CD14-positive monocyte (primary cell): ENCODE results near the gene PDE4DIP. TPM values are rescaled to one million over a fixed set of nuclear protein-coding genes. Genes with fewer than 3 reads are reported as not detected.
"Not testable (repeated sequence)": the region's sequence is repeated elsewhere in the genome, so short reads cannot be mapped to it uniquely, and the experiment has no call there.

ENCODE experiments used
- DNase-seq, 3 donors: peaks; one replicate each; pipeline ENCODE4 v3.0.0-alpha.2; 2011 to 2022
- H2AFZ ChIP-seq: 2 replicates; pipeline ENCODE4 v1.6.0; 2012; ENCODE audit warnings: mild to moderate bottlenecking, low read depth, low read length, inconsistent platforms; ENCODE audit not compliant: insufficient read depth, poor library complexity, severe bottlenecking
- H3K27ac ChIP-seq, 2 donors: 1 replicate in 1 of 2; 2 replicates in 1 of 2; pipeline ENCODE4 v1.5.1; 2012 to 2013; ENCODE audit warnings: low read length in 2 of 2, control low read depth in 1 of 2, inconsistent platforms in 1 of 2, low read depth in 1 of 2, mild to moderate bottlenecking in 1 of 2
- H3K27me3 ChIP-seq, 2 donors: one replicate each; pipeline versions ENCODE4 v1.6.0 to v1.6.1; 2011 to 2013; ENCODE audit warnings: low read length in 2 of 2; ENCODE audit not compliant: control insufficient read depth in 2 of 2, insufficient read depth in 2 of 2
- H3K36me3 ChIP-seq, 2 donors: replicated peaks in 1 of 2; 1 replicate in 1 of 2; 2 replicates in 1 of 2; pipeline versions ENCODE4 v1.5.1 to v1.6.1; 2012 to 2013; ENCODE audit warnings: low read length in 2 of 2, control low read depth in 1 of 2, inconsistent platforms in 1 of 2, mild to moderate bottlenecking in 1 of 2; ENCODE audit not compliant: insufficient read depth in 2 of 2, control insufficient read depth in 1 of 2
- H3K4me1 ChIP-seq, 2 donors: 1 replicate in 1 of 2; 2 replicates in 1 of 2; pipeline versions ENCODE4 v1.5.1 to v1.6.1; 2012 to 2013; ENCODE audit warnings: low read length in 2 of 2, control low read depth in 1 of 2, inconsistent platforms in 1 of 2, mild to moderate bottlenecking in 1 of 2, moderate library complexity in 1 of 2; ENCODE audit not compliant: insufficient read depth in 2 of 2, control insufficient read depth in 1 of 2
- H3K4me2 ChIP-seq: replicated peaks from 2 replicates; pipeline ENCODE3; 2012; ENCODE audit warnings: low read length, moderate library complexity, mild to moderate bottlenecking; ENCODE audit not compliant: poor library complexity, severe bottlenecking; ENCODE audit errors: extremely low read depth
- H3K4me3 ChIP-seq, 3 experiments: fragments of 200-600 bp in 1 of 3; sonication (generic) in 1 of 3; replicated peaks in 1 of 3; 1 replicate in 2 of 3; 2 replicates in 1 of 3; pipeline ENCODE4 v1.5.1; 2011 to 2013; ENCODE audit warnings: low read length in 3 of 3, mild to moderate bottlenecking in 3 of 3, control low read depth in 2 of 3, low read depth in 2 of 3, inconsistent platforms in 1 of 3, moderate library complexity in 1 of 3
- H3K79me2 ChIP-seq: 2 replicates; pipeline ENCODE4 v1.6.0; 2012; ENCODE audit warnings: mild to moderate bottlenecking, control low read depth, inconsistent platforms, low read length, moderate library complexity; ENCODE audit not compliant: insufficient read depth
- H3K9ac ChIP-seq: 2 replicates; pipeline ENCODE4 v1.6.0; 2017; ENCODE audit warnings: low read length, mild to moderate bottlenecking; ENCODE audit not compliant: insufficient read depth, poor library complexity, severe bottlenecking
- H3K9me3 ChIP-seq, 2 donors: replicated peaks in 1 of 2; 1 replicate in 1 of 2; 2 replicates in 1 of 2; pipeline versions ENCODE4 v1.5.1 to v1.6.1; 2012 to 2013; ENCODE audit warnings: low read length in 2 of 2, control low read depth in 1 of 2; ENCODE audit not compliant: control insufficient read depth in 1 of 2, insufficient read depth in 1 of 2
- H4K20me1 ChIP-seq: 2 replicates; pipeline ENCODE4 v1.6.0; 2012; ENCODE audit warnings: mild to moderate bottlenecking, low read length, control low read depth, moderate library complexity; ENCODE audit not compliant: insufficient read depth
- H3K27ac Mint-ChIP-seq, 7 donors: one replicate each; pipeline ENCODE4 v1.8.0; 2020; ENCODE audit warnings: mild to moderate bottlenecking in 7 of 7, mixed read lengths in 7 of 7, moderate library complexity in 6 of 7, inconsistent platforms in 2 of 7
- H3K27me3 Mint-ChIP-seq, 3 donors: one replicate each; pipeline ENCODE4 v1.8.0; 2021 to 2022; ENCODE audit warnings: low read depth in 3 of 3, mild to moderate bottlenecking in 3 of 3, mixed read lengths in 3 of 3, moderate library complexity in 3 of 3, inconsistent platforms in 1 of 3
- H3K36me3 Mint-ChIP-seq, 2 donors: one replicate each; pipeline ENCODE4 v1.8.0; 2020; ENCODE audit warnings: mixed read lengths in 2 of 2, inconsistent platforms in 1 of 2, mild to moderate bottlenecking in 1 of 2
- H3K4me1 Mint-ChIP-seq: one replicate; pipeline ENCODE4 v1.8.0; 2020; ENCODE audit warnings: mild to moderate bottlenecking, mixed read lengths
- H3K4me3 Mint-ChIP-seq, 2 donors: one replicate each; pipeline ENCODE4 v1.8.0; 2020; ENCODE audit warnings: mild to moderate bottlenecking in 2 of 2, mixed read lengths in 2 of 2, moderate library complexity in 1 of 2
- H3K9me3 Mint-ChIP-seq, 7 donors: one replicate each; pipeline ENCODE4 v1.8.0; 2020 to 2022; ENCODE audit warnings: mixed read lengths in 7 of 7, mild to moderate bottlenecking in 6 of 7, moderate library complexity in 6 of 7, inconsistent platforms in 2 of 7
- WGBS: methylation state at CpG from one replicate; pipeline ENCODE4 v1.1.5; 2013; ENCODE audit warnings: missing lambda C conversion rate; ENCODE audit not compliant: insufficient coverage; 5-methylcytosine and 5-hydroxymethylcytosine counted together
- intact Hi-C, 2 donors: fragments of 100-400 bp; cut with micrococcal nuclease; formaldehyde crosslinking; loops; one replicate each; pipeline versions ENCODE4 v1.15.0 to v1.15.1; 2023
- polyA plus RNA-seq, 3 donors: library from polyadenylated mRNA; depleted of rRNA in 1 of 3; unstranded in 2 of 3; stranded (reverse) in 1 of 3; fragments of 300-500 nt in 2 of 3; fragments of >200 nt in 1 of 3; fragmentation: Illumina TruSeq in 2 of 3; gene quantifications; 1 replicate in 2 of 3; 2 replicates in 1 of 3; pipeline ENCODE4 v1.2.3, GENCODE V29; 2012 to 2021

The PDE4DIP gene
- polyA plus RNA-seq, 3 donors = 11.6 to 22.5 (median 14.6) TPM

DNA sequence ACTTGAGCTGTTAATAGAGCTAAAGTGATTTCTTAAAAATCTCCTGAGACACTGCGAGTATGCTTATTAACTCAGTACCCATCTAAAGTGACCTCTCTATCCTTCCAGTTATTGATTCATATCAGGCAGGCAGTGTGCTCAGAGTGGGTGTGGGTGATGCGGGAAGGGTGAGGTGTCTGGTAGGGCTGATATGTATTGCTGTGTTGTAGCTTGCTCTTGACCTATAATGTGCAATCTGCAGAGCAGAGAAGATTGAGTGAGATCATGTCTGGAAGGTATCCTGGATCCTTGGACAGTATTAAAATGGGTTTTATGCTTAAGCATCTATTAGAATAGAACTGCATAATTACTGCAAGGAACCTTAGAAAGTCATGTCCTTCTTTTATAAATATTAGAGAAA lies 15.8 kb downstream of the PDE4DIP start:
- H3K4me3 Mint-ChIP-seq, H3K4me1 ChIP-seq, H3K9me3 Mint-ChIP-seq, H3K79me2 ChIP-seq, H3K27me3 Mint-ChIP-seq, H3K36me3 Mint-ChIP-seq, DNase-seq, H3K9ac ChIP-seq, H3K4me2 ChIP-seq, H2AFZ ChIP-seq, H3K27ac Mint-ChIP-seq, H3K27ac ChIP-seq, H3K27me3 ChIP-seq, H4K20me1 ChIP-seq, H3K4me1 Mint-ChIP-seq, H3K36me3 ChIP-seq, intact Hi-C loops, H3K4me3 ChIP-seq, H3K9me3 ChIP-seq: not testable (repeated sequence)
- no CpG with 5 or more reads among the region's 2 CpGs for WGBS

DNA sequence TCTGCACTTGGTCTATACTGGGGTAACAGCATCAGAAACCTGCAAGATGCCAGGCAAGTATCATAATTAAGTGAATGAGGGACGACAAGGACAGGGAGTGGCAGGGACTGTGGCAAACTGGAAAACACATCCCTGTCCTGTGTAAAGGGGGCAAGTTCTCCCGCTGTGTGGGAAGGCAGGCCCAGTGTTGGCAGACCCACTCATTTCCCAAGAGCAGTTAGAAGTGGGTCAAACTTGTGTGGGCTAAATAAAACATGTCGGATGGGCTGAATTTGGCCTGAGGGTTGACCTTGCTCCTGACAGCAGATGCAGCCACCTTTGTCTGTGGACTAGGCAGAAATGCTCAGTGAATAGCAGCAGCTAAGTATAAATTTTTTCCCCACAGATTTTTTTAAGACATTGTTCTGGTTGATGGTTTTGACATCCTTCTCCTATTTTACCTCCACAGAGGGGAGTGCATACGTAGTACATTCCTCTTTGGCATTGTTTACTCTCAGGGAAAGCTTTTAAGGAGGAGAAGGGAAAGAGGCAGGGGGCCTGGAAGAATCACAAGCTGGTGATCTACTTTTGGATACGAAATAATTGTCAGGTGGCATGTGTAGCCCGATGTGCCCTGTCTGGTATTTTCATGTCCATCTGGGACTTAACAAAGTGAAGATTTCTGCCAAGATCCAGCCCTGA lies 16.5 kb downstream of the PDE4DIP start:
- H3K9me3 ChIP-seq, H2AFZ ChIP-seq, H3K36me3 ChIP-seq, H3K27me3 Mint-ChIP-seq, H4K20me1 ChIP-seq, H3K79me2 ChIP-seq, H3K27ac ChIP-seq, H3K4me1 Mint-ChIP-seq, intact Hi-C loops, H3K9ac ChIP-seq, H3K4me3 ChIP-seq, H3K27ac Mint-ChIP-seq, H3K4me3 Mint-ChIP-seq, DNase-seq, H3K4me1 ChIP-seq, H3K9me3 Mint-ChIP-seq, H3K36me3 Mint-ChIP-seq, H3K4me2 ChIP-seq, H3K27me3 ChIP-seq: not testable (repeated sequence)
- WGBS = no CpG with 5 or more reads among the region's 6 CpGs

DNA sequence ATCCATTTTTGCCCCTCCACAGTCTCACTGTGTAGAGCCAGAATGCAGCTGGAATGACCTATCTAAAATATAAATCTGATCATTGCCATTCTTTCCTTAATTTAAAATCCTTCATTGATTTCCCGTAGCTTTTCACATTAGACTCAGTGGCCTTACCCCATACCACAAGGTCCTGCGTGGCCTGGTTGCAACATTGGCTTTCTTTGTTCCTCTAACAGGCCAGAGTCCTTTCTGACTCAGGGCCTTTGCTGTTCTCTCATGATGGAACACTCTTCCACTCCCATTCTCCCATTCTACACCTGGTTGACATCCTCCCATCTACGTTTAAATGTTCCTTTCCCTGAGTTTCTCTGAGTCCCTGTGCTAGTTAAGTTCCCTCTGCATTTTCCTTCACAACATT lies 18.4 kb downstream of the PDE4DIP start:
- H3K9me3 ChIP-seq, intact Hi-C loops, H3K4me1 Mint-ChIP-seq, H3K4me3 Mint-ChIP-seq, H3K4me1 ChIP-seq, H3K9ac ChIP-seq, H4K20me1 ChIP-seq, H3K9me3 Mint-ChIP-seq, H3K27me3 Mint-ChIP-seq, H3K4me2 ChIP-seq, H3K27ac ChIP-seq, H3K36me3 Mint-ChIP-seq, H3K27me3 ChIP-seq, H3K27ac Mint-ChIP-seq, H3K4me3 ChIP-seq, H3K79me2 ChIP-seq, H2AFZ ChIP-seq, DNase-seq, H3K36me3 ChIP-seq: not testable (repeated sequence)
- no CpG with 5 or more reads among the region's 3 CpGs for WGBS

DNA sequence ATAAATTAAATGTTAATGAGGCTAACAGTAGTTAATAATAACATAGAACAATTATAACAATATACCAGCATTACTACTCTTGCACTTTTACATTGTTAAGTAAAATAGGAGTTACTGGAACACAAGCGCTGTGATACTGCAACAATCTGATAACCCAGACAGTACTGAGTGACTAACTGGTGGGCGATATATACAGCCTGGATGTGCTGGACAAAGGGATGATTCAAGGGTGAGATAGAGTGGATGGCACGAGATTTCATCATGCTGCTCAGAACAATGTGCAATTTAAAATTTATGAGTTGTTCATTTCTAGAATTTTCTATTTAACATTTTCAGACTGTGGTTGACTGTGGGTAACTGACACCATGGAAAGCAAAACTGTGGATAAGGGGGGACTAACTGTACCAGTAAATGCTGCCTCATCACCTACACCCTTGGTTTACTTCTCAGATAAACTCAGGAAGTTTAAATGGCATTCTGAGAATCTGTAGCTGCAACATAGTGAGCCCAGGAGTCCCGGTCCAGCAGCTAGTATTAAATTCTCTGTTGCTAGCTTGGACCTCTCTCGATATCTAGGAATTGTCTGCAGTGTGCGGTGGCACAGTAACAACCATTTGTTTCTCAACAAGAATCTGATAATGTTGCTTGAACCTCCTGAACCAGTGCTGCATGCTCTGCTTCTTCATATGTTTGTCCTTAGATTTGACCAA lies 24.9 kb downstream of the PDE4DIP start:
- H3K9ac ChIP-seq, H3K4me1 ChIP-seq, H3K4me2 ChIP-seq, H3K4me1 Mint-ChIP-seq, H3K9me3 Mint-ChIP-seq, H3K4me3 ChIP-seq, H3K27me3 ChIP-seq, H3K27ac ChIP-seq, H3K4me3 Mint-ChIP-seq, H3K27me3 Mint-ChIP-seq, H3K79me2 ChIP-seq, H2AFZ ChIP-seq, DNase-seq, H3K9me3 ChIP-seq, intact Hi-C loops, H3K27ac Mint-ChIP-seq, H3K36me3 ChIP-seq, H4K20me1 ChIP-seq, H3K36me3 Mint-ChIP-seq: not testable (repeated sequence)
- no CpG with 5 or more reads among the region's 6 CpGs for WGBS
